ENCODE results near the gene CLSTN2. TPM values are rescaled to one million over a fixed set of nuclear protein-coding genes. Genes with fewer than 3 reads are reported as not detected.

CLSTN2 gene
- total RNA-seq, 1 experiment from 2014 or later = not detected

GRCh38 chr3:140552898-140553297 is 617.9 kb downstream of the CLSTN2 start:
- POLR2A ChIA-PET (ENCODE audit: unreplicated experiment) = no interaction called here
- Histone ChIP-seq H3F3A (ENCODE audit: low read length, unreplicated experiment) (no peaks in the 10 kb centered on the region), H3K9me2 (replicated peaks; ENCODE audit: low read length) (no peaks in the 10 kb centered on the region), H4K20me1 (ENCODE audit: low read length) (no peaks in the 10 kb centered on the region), H3K9me3 (ENCODE audit: low read length) (no peaks in the 10 kb centered on the region), H2AFZ (ENCODE audit: low read length) (no peak overlapping the region), H3K27ac (ENCODE audit: low read length) (no peak overlapping the region), H3K4me2 (ENCODE audit: low read length) (no peak overlapping the region), H3K27me3 (ENCODE audit: low read length) (peaks cover 6% of the 10 kb centered on the region; the same call in 1 of the 2 replicates), H3K4me1 (ENCODE audit: insufficient read depth, low read length) (no peaks in the 10 kb centered on the region), H3K9ac (ENCODE audit: low read length) (no peak overlapping the region), H3K36me3 (ENCODE audit: low read depth, low read length) (no peaks in the 10 kb centered on the region), H3K4me3 (ENCODE audit: low read length) (no peak overlapping the region), H3K79me2 (ENCODE audit: low read length) (no peaks in the 10 kb centered on the region)
- no TSS peak for BruUV-seq (replicated peaks)
- ATAC-seq (no peak), DNase-seq (peak; percentile 56)
- intact Hi-C loops (cut with micrococcal nuclease) = no loop called here
- CTCF ChIA-PET = no interaction called here
- TF ChIP-seq EZH2 (IDR thresholded peaks at IDR 0.05; ENCODE audit: low read length, unreplicated experiment) (no peak), EZH2phosphoT487 (IDR thresholded peaks at IDR 0.05; ENCODE audit: borderline replicate concordance, low read length) (no peak)
- TF ChIP-seq, protein P1, sequence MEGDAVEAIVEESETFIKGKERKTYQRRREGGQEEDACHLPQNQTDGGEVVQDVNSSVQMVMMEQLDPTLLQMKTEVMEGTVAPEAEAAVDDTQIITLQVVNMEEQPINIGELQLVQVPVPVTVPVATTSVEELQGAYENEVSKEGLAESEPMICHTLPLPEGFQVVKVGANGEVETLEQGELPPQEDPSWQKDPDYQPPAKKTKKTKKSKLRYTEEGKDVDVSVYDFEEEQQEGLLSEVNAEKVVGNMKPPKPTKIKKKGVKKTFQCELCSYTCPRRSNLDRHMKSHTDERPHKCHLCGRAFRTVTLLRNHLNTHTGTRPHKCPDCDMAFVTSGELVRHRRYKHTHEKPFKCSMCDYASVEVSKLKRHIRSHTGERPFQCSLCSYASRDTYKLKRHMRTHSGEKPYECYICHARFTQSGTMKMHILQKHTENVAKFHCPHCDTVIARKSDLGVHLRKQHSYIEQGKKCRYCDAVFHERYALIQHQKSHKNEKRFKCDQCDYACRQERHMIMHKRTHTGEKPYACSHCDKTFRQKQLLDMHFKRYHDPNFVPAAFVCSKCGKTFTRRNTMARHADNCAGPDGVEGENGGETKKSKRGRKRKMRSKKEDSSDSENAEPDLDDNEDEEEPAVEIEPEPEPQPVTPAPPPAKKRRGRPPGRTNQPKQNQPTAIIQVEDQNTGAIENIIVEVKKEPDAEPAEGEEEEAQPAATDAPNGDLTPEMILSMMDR (conservative IDR thresholded peaks at IDR 0.05; ENCODE audit: low read depth, low read length) = no peak

- intact Hi-C loops (cut with micrococcal nuclease) = no loop called here
- POLR2A ChIA-PET (ENCODE audit: unreplicated experiment) = no interaction called here
- no peak overlapping the region for H3K4me3 ChIP-seq (ENCODE audit: low read length)
- no peaks in the 10 kb centered on the region for H3K4me1 ChIP-seq (ENCODE audit: insufficient read depth, low read length)
- H3F3A ChIP-seq (ENCODE audit: low read length, unreplicated experiment) = no peaks in the 10 kb centered on the region
- no TSS peak for BruUV-seq (replicated peaks)
- peaks cover 6% of the 10 kb centered on the region; the same call in 1 of the 2 replicates for H3K27me3 ChIP-seq (ENCODE audit: low read length)
- no peaks in the 10 kb centered on the region for H3K9me3 ChIP-seq (ENCODE audit: low read length)
- ATAC-seq (no peak), DNase-seq (no peak)
- no peak overlapping the region for H2AFZ ChIP-seq (ENCODE audit: low read length)
- no peaks in the 10 kb centered on the region for H4K20me1 ChIP-seq (ENCODE audit: low read length)
- no peak overlapping the region for H3K9ac ChIP-seq (ENCODE audit: low read length)
- no peak for TF ChIP-seq EZH2 (IDR thresholded peaks at IDR 0.05; ENCODE audit: low read length, unreplicated experiment)
- TF ChIP-seq, protein P1 (conservative IDR thresholded peaks at IDR 0.05; ENCODE audit: low read depth, low read length) = no peak
- no peak for TF ChIP-seq EZH2phosphoT487 (IDR thresholded peaks at IDR 0.05; ENCODE audit: borderline replicate concordance, low read length)
- H3K9me2 ChIP-seq (replicated peaks; ENCODE audit: low read length) = no peaks in the 10 kb centered on the region
- CTCF ChIA-PET = no interaction called here
- no peak overlapping the region for H3K4me2 ChIP-seq (ENCODE audit: low read length)
- no peaks in the 10 kb centered on the region for H3K79me2 ChIP-seq (ENCODE audit: low read length)
- H3K27ac ChIP-seq (ENCODE audit: low read length) = no peak overlapping the region
- H3K36me3 ChIP-seq (ENCODE audit: low read depth, low read length) = no peaks in the 10 kb centered on the region
Observed at GRCh38 chr3:140553591-140553990, 618.6 kb downstream of the CLSTN2 start.

DNA sequence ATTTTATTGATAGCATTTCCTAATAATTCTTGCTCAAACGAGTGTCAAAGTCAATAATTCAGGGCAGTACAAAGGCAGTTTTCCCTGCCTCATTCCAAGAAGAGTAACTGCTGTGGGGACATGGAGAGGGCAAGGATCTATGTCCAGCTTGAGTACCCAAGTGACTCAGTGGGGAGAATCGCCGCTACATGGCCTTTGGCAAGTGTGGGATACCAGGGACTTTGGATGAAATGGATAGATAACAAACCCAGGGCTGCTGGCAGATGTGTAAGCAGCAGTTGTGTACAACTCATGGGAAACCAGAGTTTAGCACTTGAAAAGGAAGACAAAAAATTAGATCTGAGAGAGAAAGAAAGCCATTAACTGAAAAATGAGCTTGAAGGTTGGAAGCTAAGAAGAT is 620.7 kb downstream of the CLSTN2 start:
- no peaks in the 10 kb centered on the region for H3K9me2 ChIP-seq (replicated peaks; ENCODE audit: low read length)
- peaks cover 6% of the 10 kb centered on the region; the same call in 1 of the 2 replicates for H3K27me3 ChIP-seq (ENCODE audit: low read length)
- H3K79me2 ChIP-seq (ENCODE audit: low read length) = no peaks in the 10 kb centered on the region
- no peak overlapping the region for H3K4me3 ChIP-seq (ENCODE audit: low read length)
- DNase-seq (no peak), ATAC-seq (no peak)
- H3K36me3 ChIP-seq (ENCODE audit: low read depth, low read length) = no peaks in the 10 kb centered on the region
- H4K20me1 ChIP-seq (ENCODE audit: low read length) = no peaks in the 10 kb centered on the region
- CTCF ChIA-PET = no interaction called here
- H2AFZ ChIP-seq (ENCODE audit: low read length) = no peak overlapping the region
- H3K27ac ChIP-seq (ENCODE audit: low read length) = no peak overlapping the region
- no peaks in the 10 kb centered on the region for H3K4me1 ChIP-seq (ENCODE audit: insufficient read depth, low read length)
- H3F3A ChIP-seq (ENCODE audit: low read length, unreplicated experiment) = no peaks in the 10 kb centered on the region
- no peak for TF ChIP-seq EZH2phosphoT487 (IDR thresholded peaks at IDR 0.05; ENCODE audit: borderline replicate concordance, low read length)
- TF ChIP-seq EZH2 (IDR thresholded peaks at IDR 0.05; ENCODE audit: low read length, unreplicated experiment) = no peak
- TF ChIP-seq, protein P1 (conservative IDR thresholded peaks at IDR 0.05; ENCODE audit: low read depth, low read length) = no peak
- no peak overlapping the region for H3K9ac ChIP-seq (ENCODE audit: low read length)
- POLR2A ChIA-PET (ENCODE audit: unreplicated experiment) = no interaction called here
- BruUV-seq (replicated peaks) = no TSS peak
- intact Hi-C loops (cut with micrococcal nuclease) = no loop called here
- H3K9me3 ChIP-seq (ENCODE audit: low read length) = no peaks in the 10 kb centered on the region
- no peak overlapping the region for H3K4me2 ChIP-seq (ENCODE audit: low read length)

Measured in PC-3 (cell line).